GM12875 (cell line): Measurements from ENCODE around the gene AP3D1.

Experiments used
- H3K4me3 ChIP-seq: one replicate; pipeline ENCODE4 v1.5.1; 2011; ENCODE audit warnings: low read depth, low read length, control low read depth
- CTCF ChIP-seq: IDR thresholded peaks from 2 replicates; pipeline ENCODE4 v1.5.1; 2011; ENCODE audit warnings: low read depth, mild to moderate bottlenecking, control low read depth, inconsistent platforms, low read length, moderate library complexity, borderline replicate concordance; ENCODE audit not compliant: insufficient read depth

Gene AP3D1

GRCh38 chr19:2188708-2189385 lies 37.5 kb upstream of the AP3D1 start:
- no peak for TF ChIP-seq CTCF
- H3K4me3 ChIP-seq = no peak overlapping the region

- TF ChIP-seq CTCF = no peak
- no peak overlapping the region for H3K4me3 ChIP-seq
These were observed 35.8 kb upstream of the AP3D1 start for GRCh38 chr19:2187159-2187558.

GRCh38 chr19:2186071-2186846 lies 34.9 kb upstream of the AP3D1 start:
- TF ChIP-seq CTCF = no peak
- H3K4me3 ChIP-seq = no peak overlapping the region

DNA sequence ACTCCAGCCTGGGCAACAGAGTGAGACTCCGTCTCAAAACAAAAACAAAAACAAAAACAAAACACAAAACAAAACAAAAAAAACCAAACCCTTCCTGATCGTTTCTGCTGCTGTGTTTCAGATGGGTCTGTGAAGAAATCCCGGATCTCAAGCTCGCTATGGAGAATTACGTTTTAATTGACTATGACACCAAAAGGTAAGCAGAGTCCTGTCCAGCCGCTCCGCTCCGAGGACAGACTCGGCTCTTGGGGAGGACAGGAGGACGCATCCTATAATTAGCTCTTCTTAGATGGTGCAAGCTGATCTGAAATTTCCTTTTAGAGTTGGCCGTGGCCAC lies 34.3 kb upstream of the AP3D1 start:
- TF ChIP-seq CTCF = no peak
- H3K4me3 ChIP-seq = no peak overlapping the region

GRCh38 chr19:2184422-2184975 lies 33.1 kb upstream of the AP3D1 start:
- H3K4me3 ChIP-seq = no peak overlapping the region
- no peak for TF ChIP-seq CTCF

DNA sequence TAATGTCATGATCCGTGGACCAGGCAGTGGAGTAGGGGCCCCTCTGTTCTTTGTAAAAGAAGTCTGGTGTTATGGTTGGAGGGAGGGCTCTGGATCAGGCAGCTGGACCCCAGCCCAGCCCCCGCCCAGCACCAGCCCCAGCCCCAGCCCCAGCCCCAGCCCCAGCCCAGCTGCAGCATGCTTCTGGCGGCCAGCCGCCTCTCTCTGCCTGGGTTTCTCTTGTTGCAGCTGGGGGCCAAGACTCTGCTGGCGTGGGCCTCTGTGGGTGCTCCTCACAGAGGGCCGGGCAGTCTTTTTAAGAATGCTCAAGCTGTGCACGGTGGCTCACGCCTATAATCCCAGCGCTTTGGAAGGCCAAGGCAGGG lies 30.2 kb upstream of the AP3D1 start:
- no peak overlapping the region for H3K4me3 ChIP-seq
- no peak for TF ChIP-seq CTCF
